ENCODE measurements around the gene TBC1D17. TPM values are rescaled to one million over a fixed set of nuclear protein-coding genes. Genes with fewer than 3 reads are reported as not detected.

TBC1D17 gene
- total RNA-seq, 4 donors from 2014 or later: 9.1 to 44.1 (median 12.5) TPM

GRCh38 chr19:49858088-49858985 lies 19.2 kb upstream of the TBC1D17 start:
- H3K9me3 ChIP-seq: no peaks in the 10 kb centered on the region
- no peaks in the 10 kb centered on the region for H3K27me3 ChIP-seq
- no peak for TF ChIP-seq CTCF (IDR thresholded peaks at IDR 0.05)
- TF ChIP-seq POLR2A (IDR thresholded peaks at IDR 0.05): no peak
- no peak overlapping the region for H3K4me3 ChIP-seq
- peak overlapping the region in 1 of 2 donors; percentile 7 for H3K27ac ChIP-seq
- no peaks in the 10 kb centered on the region for H3K36me3 ChIP-seq
- H3K4me1 ChIP-seq: no peaks in the 10 kb centered on the region
- intact Hi-C loops (cut with DNase I; ENCODE audit: low total_unique reads): no loop called here
- peak; percentile 16 to 26 for DNase-seq

- Histone ChIP-seq H3K4me1 (peaks cover 0 to 1% of the 10 kb centered on the region in 2 donors), H3K27me3 (no peaks in the 10 kb centered on the region), H3K9me3 (no peaks in the 10 kb centered on the region), H3K4me3 (no peak overlapping the region), H3K36me3 (no peaks in the 10 kb centered on the region), H3K27ac (no peak overlapping the region)
- TF ChIP-seq CTCF (IDR thresholded peaks at IDR 0.05) (no peak), POLR2A (IDR thresholded peaks at IDR 0.05) (no peak)
- DNase-seq: peak in 1 of 2 donors; percentile 23
- intact Hi-C loops (cut with DNase I; ENCODE audit: low total_unique reads): no loop called here
Observed at GRCh38 chr19:49859682-49860335, 17.7 kb upstream of the TBC1D17 start.

GRCh38 chr19:49860336-49861102 lies 17.0 kb upstream of the TBC1D17 start:
- intact Hi-C loops (cut with DNase I; ENCODE audit: low total_unique reads): no loop called here
- H3K4me3 ChIP-seq: no peak overlapping the region

GRCh38 chr19:49861107-49861506 lies 16.4 kb upstream of the TBC1D17 start:
- no peaks in the 10 kb centered on the region for H3K36me3 ChIP-seq
- TF ChIP-seq POLR2A (IDR thresholded peaks at IDR 0.05): no peak
- TF ChIP-seq CTCF (IDR thresholded peaks at IDR 0.05): no peak
- H3K27ac ChIP-seq: no peak overlapping the region
- H3K4me3 ChIP-seq: no peak overlapping the region
- peak; percentile 30 to 32 for DNase-seq
- no peaks in the 10 kb centered on the region for H3K9me3 ChIP-seq
- no peaks in the 10 kb centered on the region for H3K27me3 ChIP-seq
- intact Hi-C loops (cut with DNase I; ENCODE audit: low total_unique reads): no loop called here
- H3K4me1 ChIP-seq: peaks cover 0 to 8% of the 10 kb centered on the region in 2 donors

More at GRCh38 chr19:49860336-49861102, 17.0 kb upstream of the TBC1D17 start:
- Histone ChIP-seq H3K27ac (no peak overlapping the region), H3K4me1 (peaks cover 0 to 7% of the 10 kb centered on the region in 2 donors), H3K36me3 (no peaks in the 10 kb centered on the region), H3K27me3 (no peaks in the 10 kb centered on the region), H3K9me3 (no peaks in the 10 kb centered on the region)
- peak in 1 of 2 donors; percentile 26 for DNase-seq
- TF ChIP-seq CTCF (IDR thresholded peaks at IDR 0.05) (no peak), POLR2A (IDR thresholded peaks at IDR 0.05) (no peak)
